Islet of Langerhans (tissue), 1 donor: ENCODE data around the gene HAAO.

ENCODE experiments used
- FAIRE-seq: peaks from one replicate; lab custom pipeline; 2011; peaks lifted over from hg19 to GRCh38; lab: Jason Lieb, UNC

HAAO gene

GRCh38 chr2:42813763-42814162 is 21.4 kb upstream of the HAAO start:
- FAIRE-seq: no peak

DNA sequence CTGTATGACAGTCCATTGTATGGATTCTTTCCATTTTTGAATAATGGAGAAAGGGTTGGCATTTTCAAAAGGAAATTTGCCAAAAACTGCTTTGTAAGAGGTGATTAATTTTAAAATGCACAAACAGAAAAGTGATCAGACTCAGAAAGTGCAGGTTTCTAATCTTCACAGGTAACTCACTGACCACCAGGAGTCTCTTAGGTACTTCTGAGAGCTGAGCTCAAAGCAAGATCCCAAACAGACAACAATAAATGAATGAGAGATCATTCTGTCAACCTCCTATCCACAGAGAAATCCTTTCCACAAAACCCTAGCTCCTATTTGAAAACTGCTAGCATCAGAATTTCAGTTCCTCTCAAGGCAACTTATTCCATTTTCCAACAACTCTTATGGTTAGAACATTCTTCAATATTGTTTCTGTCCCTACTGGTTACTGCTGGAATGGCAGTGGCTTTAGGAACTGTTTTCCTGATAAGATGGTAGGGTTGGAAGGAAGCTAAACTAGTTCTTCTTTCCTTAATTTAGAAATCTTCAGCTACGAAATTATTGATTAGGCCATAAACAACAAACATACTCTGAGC is 20.6 kb upstream of the HAAO start:
- FAIRE-seq: no peak

GRCh38 chr2:42810971-42811811 is 18.8 kb upstream of the HAAO start:
- FAIRE-seq: no peak

- FAIRE-seq: no peak
These were observed 18.0 kb upstream of the HAAO start for GRCh38 chr2:42810121-42810970.

- no peak for FAIRE-seq
These were observed 17.4 kb upstream of the HAAO start for GRCh38 chr2:42809819-42810120.

- peak; percentile 78 for FAIRE-seq
These were observed 16.9 kb upstream of the HAAO start for GRCh38 chr2:42809131-42809818.

- no peak for FAIRE-seq
These were observed 15.9 kb upstream of the HAAO start for GRCh38 chr2:42808301-42808700.

- FAIRE-seq: no peak
These were observed 14.4 kb upstream of the HAAO start for GRCh38 chr2:42806786-42807185.

DNA sequence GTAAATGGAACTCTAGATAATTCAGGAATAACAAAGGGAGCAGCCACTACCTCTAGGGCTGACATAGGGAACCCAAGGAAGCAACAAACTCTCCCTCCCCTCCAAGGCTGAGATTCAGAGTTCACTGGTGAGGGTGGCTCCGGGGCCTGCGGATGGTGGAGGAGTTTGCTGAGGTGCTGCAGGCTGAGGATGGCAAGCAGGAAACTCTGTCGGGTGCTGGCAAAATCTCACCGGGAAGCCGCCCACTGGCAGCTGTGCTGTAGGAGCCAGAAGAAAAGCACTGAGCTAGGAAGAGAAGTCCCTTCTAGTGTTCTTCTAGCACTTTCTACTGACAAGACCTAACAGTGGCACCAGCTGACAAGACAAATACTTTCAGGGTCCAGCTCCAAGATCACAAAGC is 12.5 kb upstream of the HAAO start:
- no peak for FAIRE-seq

DNA sequence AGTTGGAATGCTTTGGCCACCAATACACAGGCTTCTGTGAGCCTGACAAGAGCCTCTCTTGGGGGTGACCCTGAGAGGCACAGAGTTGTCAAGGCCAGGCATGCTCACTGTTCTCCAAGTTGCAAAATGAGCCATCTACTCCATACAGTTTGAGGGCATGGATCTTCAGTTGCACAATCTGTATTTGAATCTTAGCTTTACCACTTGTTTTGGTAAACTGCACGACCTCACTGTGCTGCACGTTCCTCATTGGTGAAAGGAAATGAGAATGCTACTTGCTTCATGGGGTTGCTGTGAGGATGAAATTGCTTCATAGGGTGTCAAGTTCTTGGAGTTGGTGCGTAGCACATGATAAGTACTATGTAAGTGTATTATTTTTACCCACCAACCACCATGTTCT is 12.0 kb upstream of the HAAO start:
- FAIRE-seq: no peak

- FAIRE-seq: no peak
These were observed 9.8 kb upstream of the HAAO start for GRCh38 chr2:42802150-42802549.

DNA sequence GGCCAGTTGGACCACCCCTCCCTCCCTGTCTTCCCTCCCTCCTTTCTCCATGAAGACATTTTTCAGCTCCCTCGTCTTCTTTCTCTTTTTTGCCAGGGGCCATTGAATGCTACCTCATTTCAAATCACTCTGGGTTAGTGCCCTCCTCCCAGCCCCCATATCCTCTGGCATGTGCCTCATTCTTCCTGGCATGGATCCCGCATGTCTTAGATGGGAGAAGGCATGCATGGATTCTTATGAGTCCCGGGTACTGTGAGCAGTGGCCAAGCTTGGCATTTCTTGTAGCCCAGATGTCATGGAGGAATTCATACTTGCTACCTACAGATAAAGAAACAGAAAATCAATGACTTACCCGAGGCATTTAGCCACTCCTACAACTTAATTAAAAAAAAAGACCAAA is 9.0 kb upstream of the HAAO start:
- FAIRE-seq: no peak

GRCh38 chr2:42800981-42801380 is 8.6 kb upstream of the HAAO start:
- no peak for FAIRE-seq

- no peak for FAIRE-seq
These were observed 8.1 kb upstream of the HAAO start for GRCh38 chr2:42800461-42800962.

DNA sequence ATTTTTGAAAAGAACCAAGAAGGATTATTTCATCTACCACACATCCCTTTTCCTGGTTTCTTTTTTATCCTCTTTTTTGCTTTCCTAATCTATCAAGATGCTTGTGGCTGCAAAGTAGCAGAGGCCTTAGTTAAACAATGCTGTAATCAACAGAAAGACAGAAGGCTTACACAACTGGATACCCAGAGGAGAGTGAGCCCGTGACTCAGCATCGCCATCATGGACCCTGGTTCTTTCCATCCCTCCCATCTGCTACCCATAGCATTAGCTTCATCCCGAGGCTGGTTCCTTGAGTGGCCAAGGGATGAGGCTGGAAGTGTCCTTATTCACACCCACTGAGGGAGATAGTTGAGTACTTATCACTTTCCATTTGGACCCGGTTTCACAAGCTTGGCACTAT is 7.5 kb upstream of the HAAO start:
- no peak for FAIRE-seq

DNA sequence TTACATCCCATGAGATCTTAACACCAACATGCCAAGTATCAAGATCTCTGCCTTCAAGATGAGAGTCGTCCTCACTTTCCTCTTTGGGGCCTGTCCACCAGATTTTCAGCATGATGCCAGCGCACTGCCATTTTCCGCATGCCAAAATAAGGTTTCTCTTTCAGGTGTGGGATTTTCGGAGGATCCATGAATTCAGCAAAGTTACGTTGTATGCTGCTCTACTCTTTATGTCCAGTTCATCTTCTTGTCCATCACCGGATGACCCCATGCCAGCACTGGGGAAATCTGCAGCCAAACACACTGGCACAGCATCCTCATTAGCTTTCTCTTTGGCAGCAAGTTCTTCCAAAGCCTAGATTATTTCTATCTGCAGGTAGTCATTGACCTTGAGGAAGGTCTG is 4.9 kb upstream of the HAAO start:
- FAIRE-seq: no peak

DNA sequence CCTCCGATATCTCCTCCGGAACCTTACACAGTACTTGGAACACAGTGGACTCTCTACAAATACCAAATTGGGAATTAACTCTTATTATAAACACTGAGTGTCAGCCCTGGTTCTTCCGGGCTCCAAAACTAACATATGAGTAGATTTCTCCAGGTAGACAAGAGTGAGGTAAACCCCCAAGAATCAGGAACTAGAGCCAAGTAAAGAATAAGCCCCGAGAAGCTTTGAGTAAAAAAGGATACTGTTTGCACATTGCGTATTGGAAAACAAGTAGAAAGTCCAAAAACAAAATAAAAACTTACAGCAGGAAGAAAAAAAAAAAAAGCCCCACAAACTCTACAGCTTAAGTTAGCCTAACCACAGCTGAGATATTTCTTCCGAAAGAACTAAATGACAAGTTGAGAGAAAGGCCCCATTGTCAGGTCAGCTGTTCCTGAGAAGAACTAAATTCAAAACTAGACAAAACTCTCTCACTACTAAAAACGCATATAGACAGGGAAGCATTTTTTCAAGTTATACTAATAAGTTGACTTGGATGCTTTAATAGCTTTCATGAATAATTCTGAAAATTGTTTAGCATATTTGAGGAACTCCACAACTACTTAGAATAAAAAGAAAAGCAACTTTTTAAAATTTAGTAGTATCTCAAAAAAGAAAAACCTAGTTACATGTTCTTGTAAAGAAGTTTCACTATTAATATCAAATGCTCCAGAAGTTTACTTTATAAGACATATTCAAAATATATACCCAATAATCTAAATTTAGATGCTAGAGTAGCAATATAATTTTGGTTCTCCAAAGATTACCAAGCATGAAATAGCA is 4.3 kb upstream of the HAAO start:
- no peak for FAIRE-seq

- FAIRE-seq: no peak
These were observed 3.5 kb upstream of the HAAO start for GRCh38 chr2:42795841-42796301.

DNA sequence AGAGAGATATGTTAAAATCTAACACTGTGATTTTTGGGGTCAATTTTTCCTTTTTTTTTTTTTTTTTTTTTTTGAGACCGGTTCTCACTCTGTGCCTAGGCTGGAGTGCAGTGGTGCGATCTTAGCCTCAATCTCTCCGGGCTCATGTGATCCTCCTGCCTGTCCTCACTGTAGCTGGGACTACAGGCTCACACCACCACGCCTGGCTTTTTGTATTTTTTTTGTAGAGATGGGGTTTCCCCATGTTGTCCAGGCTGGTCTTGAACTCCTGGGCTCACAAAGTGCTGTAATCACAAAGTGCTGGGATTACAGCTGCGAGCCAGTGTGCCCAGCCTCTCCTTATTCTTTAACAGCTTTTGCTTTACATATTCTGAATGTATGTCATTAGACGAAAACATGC is 2.9 kb upstream of the HAAO start:
- no peak for FAIRE-seq

DNA sequence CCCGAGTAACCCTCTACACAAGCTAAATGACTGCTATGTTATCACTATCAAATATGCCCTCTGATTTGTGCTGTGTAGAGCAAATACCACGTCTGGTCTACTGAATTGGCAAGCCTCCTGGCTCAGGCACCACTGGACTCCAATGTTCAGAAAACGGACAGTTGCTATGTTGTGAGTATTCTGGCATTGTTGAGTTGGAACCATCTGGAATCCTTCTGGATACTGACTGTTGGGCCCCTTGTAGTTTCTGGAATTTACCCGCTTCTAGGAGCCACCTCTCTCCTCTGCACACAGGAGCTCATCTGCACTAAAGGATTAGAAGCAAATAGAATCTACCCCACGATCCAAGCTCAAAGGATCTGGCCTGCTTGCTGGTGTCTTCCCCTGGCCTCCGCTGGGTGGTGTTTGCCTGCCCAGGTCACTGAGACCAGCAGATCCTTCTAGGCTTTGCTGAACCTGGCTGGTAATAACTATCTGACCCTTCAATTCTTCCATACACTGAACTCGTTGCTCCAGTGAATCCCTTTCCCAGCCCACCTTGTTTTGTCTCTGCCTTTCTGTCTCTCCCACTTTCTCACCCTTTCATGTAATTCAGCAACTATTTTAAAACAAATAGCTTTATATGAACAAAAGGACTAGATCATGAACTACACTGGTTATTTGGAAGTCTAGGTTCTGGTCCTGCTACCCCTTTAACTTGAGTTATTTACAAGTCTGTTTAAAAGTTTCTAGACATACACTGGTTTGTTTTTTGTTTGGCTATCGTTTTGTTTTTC is 2.1 kb upstream of the HAAO start:
- FAIRE-seq: no peak
